Retinal pigment epithelial cell (primary cell): Measurements from ENCODE around the gene SPTBN5.

Experiments
- DNase-seq: peaks from one replicate; pipeline ENCODE4 v3.0.0-alpha.2; 2010; ENCODE audit warnings: low read depth
- H3K4me3 ChIP-seq: 2 replicates; pipeline ENCODE4 v1.5.1; 2011; ENCODE audit warnings: mild to moderate bottlenecking, low read length, control low read depth, moderate library complexity
- CTCF ChIP-seq: conservative IDR thresholded peaks from 2 replicates; pipeline ENCODE4 v1.5.1; 2011; ENCODE audit warnings: low read depth, low read length, control low read depth, inconsistent platforms

SPTBN5 gene

DNA sequence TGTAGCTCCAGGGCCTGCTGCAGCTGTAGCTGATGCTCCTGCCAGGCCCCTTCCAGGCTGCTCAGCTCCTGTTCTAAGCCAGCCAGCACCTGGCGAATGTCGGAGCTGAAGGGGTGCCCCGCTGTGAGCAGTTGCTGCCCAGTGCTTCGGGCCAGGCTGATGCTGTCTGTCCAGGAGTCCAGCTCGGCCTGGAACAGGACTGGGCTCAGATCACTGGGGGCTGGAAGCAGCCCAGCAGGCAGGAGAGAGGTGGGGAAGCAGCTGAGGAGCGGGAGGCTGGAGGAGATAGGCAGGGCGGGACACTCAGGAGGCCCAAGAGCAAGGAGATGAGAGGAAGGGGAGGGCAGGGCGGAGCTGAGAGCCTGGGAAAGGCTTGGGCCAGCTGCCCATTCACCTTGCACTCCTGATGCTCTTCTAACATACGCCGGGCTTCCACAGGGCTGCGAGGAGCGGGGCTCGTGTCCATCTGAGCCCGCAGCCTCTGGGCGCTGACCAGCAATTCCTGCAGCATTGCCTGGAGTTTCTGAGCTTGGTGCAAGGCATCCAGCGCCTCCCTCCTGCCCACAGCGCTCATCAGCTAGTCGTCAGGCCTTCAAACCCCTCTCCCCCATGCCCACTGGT lies 32.0 kb downstream of the SPTBN5 start:
- no peak for TF ChIP-seq CTCF
- H3K4me3 ChIP-seq: no peak overlapping the region
- DNase-seq: no peak

DNA sequence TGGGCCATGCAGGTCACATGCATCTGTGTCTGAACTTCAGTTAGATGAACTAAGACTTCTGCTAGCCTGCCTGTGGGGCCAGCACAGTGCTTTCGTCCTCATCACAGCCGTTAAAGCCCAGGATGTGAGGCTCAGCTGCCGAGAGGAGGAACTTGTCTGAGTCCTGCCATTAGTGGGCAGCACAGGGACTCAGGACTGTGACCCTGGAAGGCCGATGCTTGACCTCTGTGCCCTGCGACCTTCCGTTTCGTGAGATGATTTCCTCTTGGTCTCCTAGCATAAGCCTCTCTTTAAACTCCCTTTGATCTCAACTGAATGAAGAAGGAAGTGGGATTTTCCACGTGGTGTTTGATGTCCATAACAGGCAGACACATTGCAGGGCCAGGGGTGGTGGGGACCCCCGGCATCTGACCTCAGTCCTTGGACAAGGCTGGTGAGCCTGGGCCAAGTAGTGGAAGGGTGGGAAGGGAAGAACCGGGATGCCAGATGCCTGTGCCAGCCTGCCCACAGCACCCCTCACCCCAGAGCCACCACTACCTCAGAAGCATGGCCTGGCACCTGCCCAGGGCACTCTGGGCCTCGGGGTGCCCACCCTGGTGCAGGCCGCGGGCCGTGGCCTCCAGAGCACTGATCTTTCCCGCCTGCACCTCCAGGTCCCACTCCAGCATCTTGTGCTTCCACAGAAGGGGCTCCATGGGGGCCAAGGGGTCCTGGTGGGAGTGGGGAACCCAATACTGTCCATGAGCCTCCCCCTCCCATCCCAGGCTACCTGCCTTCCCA lies 33.6 kb downstream of the SPTBN5 start:
- no peak for DNase-seq
- no peak overlapping the region for H3K4me3 ChIP-seq
- peak; percentile 24 for TF ChIP-seq CTCF

DNA sequence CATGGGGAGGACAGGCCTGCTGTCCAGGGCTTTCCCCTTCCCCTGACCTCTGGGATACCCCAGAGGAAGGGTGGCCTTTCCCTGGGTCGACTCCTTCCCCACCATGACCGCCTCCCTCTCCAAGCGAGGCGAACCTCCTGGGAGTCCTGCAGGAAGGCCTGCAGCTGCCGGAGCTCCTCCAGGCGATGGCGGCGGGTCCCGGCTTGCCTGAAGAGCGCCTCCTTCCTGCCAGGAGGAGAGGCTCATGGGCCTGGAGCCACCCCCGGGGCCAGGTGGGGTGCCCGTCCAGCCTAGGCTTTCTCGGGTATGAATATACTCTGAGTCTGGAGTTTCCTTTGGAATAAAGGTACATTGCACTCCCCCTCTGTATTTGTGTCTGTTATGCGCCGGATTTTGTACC lies 35.1 kb downstream of the SPTBN5 start:
- TF ChIP-seq CTCF: no peak

GRCh38 chr15:41857316-41857715 lies 36.5 kb downstream of the SPTBN5 start:
- DNase-seq: no peak
- H3K4me3 ChIP-seq: no peak overlapping the region
- TF ChIP-seq CTCF: no peak

More for the DNA sequence above, 35.1 kb downstream of the SPTBN5 start:
- H3K4me3 ChIP-seq: no peak overlapping the region
- DNase-seq: no peak

- no peak for TF ChIP-seq CTCF
- no peak overlapping the region for H3K4me3 ChIP-seq
- no peak for DNase-seq
These were observed 37.1 kb downstream of the SPTBN5 start for GRCh38 chr15:41856716-41857115.

- no peak for TF ChIP-seq CTCF
- DNase-seq: no peak
- H3K4me3 ChIP-seq: no peak overlapping the region
These were observed 37.6 kb downstream of the SPTBN5 start for GRCh38 chr15:41856262-41856661.
